Measurements from ENCODE around the gene RNF214. TPM values are rescaled to one million over a fixed set of nuclear protein-coding genes. Genes with fewer than 3 reads are reported as not detected.

The RNF214 gene
- total RNA-seq, 1 donor from 2014 or later = 25.8 TPM

DNA sequence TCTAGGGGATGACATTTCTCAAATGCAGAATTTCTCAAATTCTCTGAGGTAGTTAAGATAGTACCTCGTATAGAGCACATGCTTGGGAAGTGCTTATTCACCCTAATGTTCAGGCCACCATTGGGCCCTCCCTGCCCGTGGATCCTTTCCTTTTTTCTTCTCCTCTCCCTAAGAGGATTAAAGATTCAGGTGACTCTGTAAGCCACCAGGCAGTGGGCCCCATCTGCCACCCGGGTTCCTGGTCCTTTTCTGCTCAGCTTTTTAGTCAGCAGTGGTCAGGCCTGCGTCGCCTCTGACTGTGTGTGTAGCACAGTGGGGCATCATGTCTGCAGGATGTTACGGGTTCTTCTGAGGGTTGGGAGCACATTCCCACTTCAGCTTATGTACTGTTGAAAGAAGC, 102.4 kb downstream of the RNF214 start:
- H3K9me3 Mint-ChIP-seq = no peaks in the 10 kb centered on the region
- H3K4me1 Mint-ChIP-seq (ENCODE audit: low read depth) = peaks cover 6% of the 10 kb centered on the region
- no peak for DNase-seq (ENCODE audit: low spot score)
- H3K4me3 Mint-ChIP-seq (ENCODE audit: low read depth) = no peak overlapping the region
- H3K36me3 Mint-ChIP-seq (ENCODE audit: low read depth) = peaks cover 9% of the 10 kb centered on the region
- no peaks in the 10 kb centered on the region for H3K27me3 Mint-ChIP-seq (ENCODE audit: low read depth)
- intact Hi-C loops (cut with micrococcal nuclease) = no loop called here
- H3K27ac Mint-ChIP-seq = no peak overlapping the region

GRCh38 chr11:117335399-117335798, 102.9 kb downstream of the RNF214 start:
- intact Hi-C loops (cut with micrococcal nuclease) = no loop called here

More at GRCh38 chr11:117335399-117335798, 102.9 kb downstream of the RNF214 start:
- no peak for DNase-seq (ENCODE audit: low spot score)
- Mint-ChIP-seq H3K36me3 (ENCODE audit: low read depth) (peaks cover 9% of the 10 kb centered on the region), H3K9me3 (no peaks in the 10 kb centered on the region), H3K4me1 (ENCODE audit: low read depth) (peaks cover 3% of the 10 kb centered on the region), H3K4me3 (ENCODE audit: low read depth) (no peak overlapping the region), H3K27ac (no peak overlapping the region), H3K27me3 (ENCODE audit: low read depth) (no peaks in the 10 kb centered on the region)

Other genes starting within 250 kb of the RNF214 start
- 25.3 and 25.6 TPM in 2 replicates for gene SIK3, start 134.2 kb upstream of the RNF214 start, total RNA-seq
- gene PAFAH1B2, start 88.4 kb upstream of the RNF214 start, total RNA-seq = 72.3 and 76.9 TPM in 2 replicates
- 26.1 and 27.1 TPM in 2 replicates for gene SIDT2, start 53.9 kb upstream of the RNF214 start, total RNA-seq
- gene TAGLN, start 33.3 kb upstream of the RNF214 start, total RNA-seq = 3.1 and 3.8 TPM in 2 replicates
- gene PCSK7, start 598 bp upstream of the RNF214 start, total RNA-seq = 151 and 154 TPM in 2 replicates
- 4.6 and 5.3 TPM in 2 replicates for gene BACE1-AS, start 58.7 kb downstream of the RNF214 start, total RNA-seq
- gene BACE1, start 83.6 kb downstream of the RNF214 start, total RNA-seq = 0.11 and 0.32 TPM in 2 replicates
- 32.3 and 34.2 TPM in 2 replicates for gene CEP164, start 95.2 kb downstream of the RNF214 start, total RNA-seq

Measured in activated T-helper 2 cell treated with anti-CD3 and anti-CD28 coated beads, Interferon-gamma antibody, Interleukin-2, Interleukin-4, amounts not matched to agents 10 μg/mL and 5 μg/mL and 100 μg/mL, durations not matched to agents 14 hours and 24 hours and 36 hours (primary cell).